Spleen (tissue), 7 donors: ENCODE data around the gene CTDSP2.
A peak's percentile ranks its signal among the peaks of the same experiment; 100 is the strongest.

ENCODE experiments used
- CTCF ChIP-seq, 11 experiments: fragments of 200-600 bp in 7 of 11; fragments of 450-650 bp in 4 of 11; sonication (generic) in 4 of 11; IDR thresholded peaks in 8 of 11; conservative IDR thresholded peaks in 3 of 11; 1 replicate in 7 of 11; 2 replicates in 4 of 11; pipeline versions ENCODE4 v1.4.0 to v1.8.0; 2016 to 2021; ENCODE audit warnings: antibody characterized with exemption in 11 of 11, inconsistent platforms in 4 of 11, mild to moderate bottlenecking in 1 of 11
- POLR2A ChIP-seq, 3 donors: fragments of 450-650 bp; IDR thresholded peaks; one replicate each; pipeline ENCODE4 v1.5.1; 2017; ENCODE audit warnings: antibody characterized with exemption in 3 of 3, mild to moderate bottlenecking in 1 of 3
- POLR2AphosphoS5 ChIP-seq, 3 donors: sonication (generic); formaldehyde crosslinking; IDR thresholded peaks; one replicate each; pipeline ENCODE4 v1.5.1; 2017; ENCODE audit warnings: antibody characterized with exemption in 3 of 3
- donor health status: DM: no; HTN: no; CAD: no; lungs with moderate emphysema.
- donor health status: DM: no; HTN: no; CAD: no.
- donor health status: DM: no; HTN: no; CAD: no.

- TF ChIP-seq POLR2A (IDR thresholded peaks at IDR 0.05) (no peak), CTCF (IDR thresholded peaks at IDR 0.05 in 8 of 11, conservative IDR thresholded peaks at IDR 0.05 in 3 of 11) (peak in 5 of 11 experiments; percentile 6 to 31 (median 11)), POLR2AphosphoS5 (IDR thresholded peaks at IDR 0.05) (peak in 2 of 3 donors; percentile 38 to 42)
These were observed 6.3 kb upstream of the CTDSP2 start for GRCh38 chr12:57852620-57853500.
